Measurements from ENCODE around the gene WNK4. TPM values are rescaled to one million over a fixed set of nuclear protein-coding genes. Genes with fewer than 3 reads are reported as not detected.

Gene WNK4
- total RNA-seq, 1 donor from 2014 or later = not detected

- DNase-seq (ENCODE audit: low spot score in 2 of 2) = no peak
- Histone ChIP-seq H3K36me3 (peaks cover 18 to 22% of the 10 kb centered on the region in 2 donors), H3K4me1 (peaks cover 6% of the 10 kb centered on the region in 2 donors), H3K27me3 (peaks cover 12% of the 10 kb centered on the region), H3K27ac (no peak overlapping the region), H3K9me3 (no peaks in the 10 kb centered on the region), H3K4me3 (no peak overlapping the region)
- intact Hi-C loops (cut with DNase I) = no loop called here
- TF ChIP-seq, protein P1, sequence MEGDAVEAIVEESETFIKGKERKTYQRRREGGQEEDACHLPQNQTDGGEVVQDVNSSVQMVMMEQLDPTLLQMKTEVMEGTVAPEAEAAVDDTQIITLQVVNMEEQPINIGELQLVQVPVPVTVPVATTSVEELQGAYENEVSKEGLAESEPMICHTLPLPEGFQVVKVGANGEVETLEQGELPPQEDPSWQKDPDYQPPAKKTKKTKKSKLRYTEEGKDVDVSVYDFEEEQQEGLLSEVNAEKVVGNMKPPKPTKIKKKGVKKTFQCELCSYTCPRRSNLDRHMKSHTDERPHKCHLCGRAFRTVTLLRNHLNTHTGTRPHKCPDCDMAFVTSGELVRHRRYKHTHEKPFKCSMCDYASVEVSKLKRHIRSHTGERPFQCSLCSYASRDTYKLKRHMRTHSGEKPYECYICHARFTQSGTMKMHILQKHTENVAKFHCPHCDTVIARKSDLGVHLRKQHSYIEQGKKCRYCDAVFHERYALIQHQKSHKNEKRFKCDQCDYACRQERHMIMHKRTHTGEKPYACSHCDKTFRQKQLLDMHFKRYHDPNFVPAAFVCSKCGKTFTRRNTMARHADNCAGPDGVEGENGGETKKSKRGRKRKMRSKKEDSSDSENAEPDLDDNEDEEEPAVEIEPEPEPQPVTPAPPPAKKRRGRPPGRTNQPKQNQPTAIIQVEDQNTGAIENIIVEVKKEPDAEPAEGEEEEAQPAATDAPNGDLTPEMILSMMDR (IDR thresholded peaks at IDR 0.05) = no peak
These were observed 2.0 kb downstream of the WNK4 start for GRCh38 chr17:42782166-42783061.

DNA sequence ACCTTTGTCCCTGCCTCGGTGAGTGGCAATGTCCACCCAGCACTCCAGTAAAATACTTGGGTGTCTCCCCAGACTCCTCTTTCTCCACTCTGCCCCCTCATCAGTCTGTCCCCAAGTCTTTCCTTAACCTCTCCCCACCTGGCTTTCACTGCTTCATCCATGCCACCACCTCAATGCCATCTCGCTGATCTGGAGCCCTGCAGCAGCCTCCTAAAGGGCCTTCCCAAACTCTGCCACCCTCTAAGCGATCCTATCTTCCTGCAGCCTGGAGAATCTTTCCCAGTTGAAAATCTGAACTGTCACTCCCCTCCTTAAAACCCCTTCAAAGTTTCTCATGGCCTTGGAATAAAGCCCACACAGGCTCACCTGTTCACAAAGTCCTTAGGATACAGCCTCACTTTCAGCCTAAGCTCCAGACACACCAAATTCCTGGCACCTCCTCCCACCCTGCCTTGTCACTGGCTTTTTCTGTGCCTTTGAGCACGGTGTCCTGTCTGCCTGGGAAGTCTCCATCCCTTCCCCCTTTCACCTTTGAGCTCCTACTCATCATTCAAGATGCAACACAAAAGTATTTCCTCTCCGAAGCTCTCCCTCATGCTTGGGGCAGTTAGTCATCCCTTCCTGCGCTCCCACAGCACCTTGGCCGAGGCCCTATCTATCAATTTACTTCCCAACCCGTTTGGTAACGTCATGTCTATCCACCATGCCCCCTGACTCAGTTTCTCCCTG is 2.8 kb downstream of the WNK4 start:
- H3K27ac ChIP-seq = no peak overlapping the region
- TF ChIP-seq, protein P1 (IDR thresholded peaks at IDR 0.05) = no peak
- DNase-seq (ENCODE audit: low spot score in 2 of 2) = no peak
- H3K4me3 ChIP-seq = no peak overlapping the region
- no peaks in the 10 kb centered on the region for H3K9me3 ChIP-seq
- intact Hi-C loops (cut with DNase I) = no loop called here
- H3K36me3 ChIP-seq = peaks cover 10 to 15% of the 10 kb centered on the region in 2 donors
- H3K27me3 ChIP-seq = peaks cover 12% of the 10 kb centered on the region
- peaks cover 6% of the 10 kb centered on the region in 2 donors for H3K4me1 ChIP-seq

DNA sequence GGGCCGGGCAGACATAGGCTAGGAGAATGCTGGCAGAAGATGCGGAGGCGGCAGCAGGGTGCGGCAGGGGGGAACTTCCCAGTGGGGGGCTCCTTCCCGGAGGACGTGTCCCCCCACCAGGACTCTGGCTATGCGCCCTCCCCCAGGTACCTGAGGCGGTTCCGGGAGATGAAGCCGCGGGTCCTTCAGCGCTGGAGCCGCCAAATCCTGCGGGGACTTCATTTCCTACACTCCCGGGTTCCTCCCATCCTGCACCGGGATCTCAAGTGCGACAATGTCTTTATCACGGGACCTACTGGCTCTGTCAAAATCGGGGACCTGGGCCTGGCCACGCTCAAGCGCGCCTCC is 3.4 kb downstream of the WNK4 start:
- TF ChIP-seq, protein P1 (IDR thresholded peaks at IDR 0.05) = no peak
- H3K4me1 ChIP-seq = peaks cover 6% of the 10 kb centered on the region in 2 donors
- no peaks in the 10 kb centered on the region for H3K9me3 ChIP-seq
- peaks cover 5 to 9% of the 10 kb centered on the region in 2 donors for H3K36me3 ChIP-seq
- H3K27me3 ChIP-seq = peaks cover 12% of the 10 kb centered on the region
- intact Hi-C loops (cut with DNase I) = no loop called here
- no peak overlapping the region for H3K27ac ChIP-seq
- H3K4me3 ChIP-seq = no peak overlapping the region
- DNase-seq (ENCODE audit: low spot score in 2 of 2) = no peak

GRCh38 chr17:42784409-42784808 is 4.0 kb downstream of the WNK4 start:
- Histone ChIP-seq H3K9me3 (no peaks in the 10 kb centered on the region), H3K4me1 (peaks cover 6% of the 10 kb centered on the region in 2 donors), H3K4me3 (no peak overlapping the region), H3K27me3 (peaks cover 12% of the 10 kb centered on the region), H3K27ac (no peak overlapping the region), H3K36me3 (peaks cover 0 to 3% of the 10 kb centered on the region in 2 donors)
- TF ChIP-seq, protein P1 (IDR thresholded peaks at IDR 0.05) = no peak
- intact Hi-C loops (cut with DNase I) = no loop called here
- no peak for DNase-seq (ENCODE audit: low spot score in 2 of 2)

GRCh38 chr17:42784811-42785592 is 4.6 kb downstream of the WNK4 start:
- Histone ChIP-seq H3K4me3 (no peak overlapping the region), H3K9me3 (no peaks in the 10 kb centered on the region), H3K27ac (no peak overlapping the region), H3K4me1 (peaks cover 6% of the 10 kb centered on the region in 2 donors), H3K27me3 (peaks cover 12% of the 10 kb centered on the region), H3K36me3 (no peaks in the 10 kb centered on the region)
- TF ChIP-seq, protein P1 (IDR thresholded peaks at IDR 0.05) = no peak
- intact Hi-C loops (cut with DNase I) = no loop called here
- no peak for DNase-seq (ENCODE audit: low spot score in 2 of 2)

All from ascending aorta (tissue), 2 donors.